Activated T-helper 1 cell treated with anti-CD3 and anti-CD28 coated beads, Interleukin-2, amount 50 U/mL, for 16 hours (primary cell): ENCODE results near the gene MUC20.
"Not testable (repeated sequence)": the region's sequence is repeated elsewhere in the genome, so short reads cannot be mapped to it uniquely, and the experiment has no call there.

Source experiments
- DNase-seq, 2 donors: peaks; one replicate each; pipeline ENCODE4 v3.0.0-alpha.2; 2020; ENCODE audit warnings: low read depth in 1 of 2, low spot score in 1 of 2

MUC20 gene

DNA sequence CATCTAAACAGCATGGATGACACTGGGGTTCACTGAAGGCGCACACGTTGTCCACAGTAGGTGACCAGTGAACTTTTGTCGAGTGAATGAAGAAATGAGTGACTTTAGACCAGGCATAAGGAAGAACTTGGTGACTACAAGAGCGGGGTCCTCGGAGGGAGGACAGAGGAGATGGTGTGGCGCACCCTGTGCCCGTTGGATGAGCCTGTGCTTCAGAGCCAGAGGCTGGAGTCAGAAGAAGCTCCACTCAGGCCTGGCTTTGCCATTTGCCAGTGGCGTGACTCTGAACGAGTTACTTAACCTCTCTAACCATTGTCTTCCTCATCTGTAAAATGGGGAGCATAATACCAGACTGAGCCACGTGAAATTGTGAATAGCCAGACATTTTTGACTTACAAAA is 48.8 kb downstream of the MUC20 start:
- DNase-seq = no peak

DNA sequence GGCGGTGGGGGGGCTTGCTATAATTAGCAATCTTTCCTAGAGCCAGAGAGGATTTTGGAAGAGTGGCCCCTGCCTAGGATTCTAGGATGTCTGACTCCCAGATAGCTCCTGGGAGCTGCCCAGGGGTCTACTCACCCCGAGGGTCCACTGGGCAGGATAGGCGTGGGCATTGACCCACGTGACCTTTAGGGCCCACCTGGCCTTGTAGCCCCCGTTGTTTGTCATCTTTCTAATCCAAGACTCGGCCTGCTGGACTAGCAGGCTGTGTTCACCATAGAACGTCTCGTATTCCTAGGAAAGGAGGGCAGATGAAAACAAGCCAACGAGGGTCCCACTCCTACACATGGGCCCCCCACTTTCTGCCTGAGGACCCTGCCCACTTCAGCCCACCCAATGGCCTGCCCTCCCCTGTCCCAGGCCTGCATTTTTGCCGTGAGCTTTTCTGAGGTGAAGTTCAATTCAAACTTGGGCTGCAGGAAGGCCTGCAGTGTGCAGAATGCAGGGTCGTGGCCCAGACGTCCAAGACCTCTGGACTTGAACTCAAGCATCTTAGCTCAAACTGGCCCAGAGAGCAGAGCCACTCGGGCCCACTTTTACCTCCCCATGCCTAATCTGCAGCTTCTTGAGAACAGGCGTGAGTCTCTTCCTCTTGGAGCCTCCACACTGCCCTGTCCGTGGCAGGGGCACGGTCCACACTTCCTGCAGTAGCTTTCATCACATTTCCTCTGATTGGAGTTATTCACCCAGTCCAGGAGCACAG is 49.5 kb downstream of the MUC20 start:
- no peak for DNase-seq

DNA sequence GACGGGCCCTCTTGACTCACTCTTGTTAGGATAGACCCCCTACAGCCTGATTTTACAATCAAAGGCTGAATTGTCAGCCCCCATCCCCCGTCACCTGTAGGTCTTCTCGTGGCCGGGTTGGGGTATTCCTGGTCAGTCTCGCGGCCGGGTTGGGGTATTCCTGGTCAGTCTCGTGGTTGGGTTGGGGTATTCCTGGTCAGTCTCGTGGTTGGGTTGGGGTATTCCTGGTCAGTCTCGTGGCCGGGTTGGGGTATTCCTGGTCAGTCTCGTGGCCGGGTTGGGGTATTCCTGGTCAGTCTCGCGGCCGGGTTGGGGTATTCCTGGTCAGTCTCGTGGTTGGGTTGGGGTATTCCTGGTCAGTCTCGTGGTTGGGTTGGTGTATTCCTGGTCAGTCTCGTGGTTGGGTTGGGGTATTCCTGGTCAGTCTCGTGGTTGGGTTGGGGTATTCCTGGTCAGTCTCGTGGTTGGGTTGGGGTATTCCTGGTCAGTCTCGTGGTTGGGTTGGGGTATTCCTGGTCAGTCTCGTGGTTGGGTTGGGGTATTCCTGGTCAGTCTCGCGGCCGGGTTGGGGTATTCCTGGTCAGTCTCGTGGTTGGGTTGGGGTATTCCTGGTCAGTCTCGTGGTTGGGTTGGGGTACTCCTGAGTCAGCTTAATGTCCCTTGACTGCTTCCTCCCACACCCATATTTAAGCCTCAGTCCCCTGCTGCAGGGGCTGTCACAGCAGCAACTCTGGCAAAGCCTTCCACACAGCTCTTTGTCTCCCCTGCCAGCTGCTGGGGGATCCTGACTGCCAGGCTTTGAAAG is 50.3 kb downstream of the MUC20 start:
- DNase-seq = not testable (repeated sequence)

DNA sequence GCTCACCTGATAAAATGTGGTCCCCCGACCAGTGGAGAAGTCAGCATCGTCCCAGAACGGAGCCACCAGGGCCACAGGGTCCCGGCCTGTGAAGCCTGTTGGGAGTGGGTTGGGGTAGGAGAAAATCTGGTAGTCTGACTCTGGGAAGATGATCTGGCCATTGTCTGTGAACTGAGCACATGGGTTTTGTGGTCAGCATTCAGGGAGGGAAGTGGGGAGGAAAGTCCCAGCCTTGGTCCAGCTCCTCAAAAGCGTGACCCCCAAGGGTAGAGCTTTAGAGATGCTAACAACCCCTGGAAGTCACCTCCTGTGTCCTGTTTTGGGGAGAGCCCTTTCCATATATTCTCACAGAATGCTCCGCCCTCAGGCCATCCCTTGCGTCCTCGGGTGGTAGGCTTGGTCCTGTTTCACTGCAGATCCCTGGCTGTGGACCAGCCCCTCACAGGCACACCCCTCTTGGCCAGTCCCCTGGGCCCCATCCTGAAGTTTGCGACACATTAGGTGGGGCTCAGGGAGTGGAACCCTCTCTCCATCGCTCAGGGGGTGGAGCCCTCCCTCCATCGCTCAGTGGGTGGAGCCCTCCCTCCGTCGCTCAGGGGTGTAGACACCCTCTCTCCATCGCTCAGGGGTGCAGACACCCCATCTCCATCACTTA is 51.0 kb downstream of the MUC20 start:
- DNase-seq = no peak

DNA sequence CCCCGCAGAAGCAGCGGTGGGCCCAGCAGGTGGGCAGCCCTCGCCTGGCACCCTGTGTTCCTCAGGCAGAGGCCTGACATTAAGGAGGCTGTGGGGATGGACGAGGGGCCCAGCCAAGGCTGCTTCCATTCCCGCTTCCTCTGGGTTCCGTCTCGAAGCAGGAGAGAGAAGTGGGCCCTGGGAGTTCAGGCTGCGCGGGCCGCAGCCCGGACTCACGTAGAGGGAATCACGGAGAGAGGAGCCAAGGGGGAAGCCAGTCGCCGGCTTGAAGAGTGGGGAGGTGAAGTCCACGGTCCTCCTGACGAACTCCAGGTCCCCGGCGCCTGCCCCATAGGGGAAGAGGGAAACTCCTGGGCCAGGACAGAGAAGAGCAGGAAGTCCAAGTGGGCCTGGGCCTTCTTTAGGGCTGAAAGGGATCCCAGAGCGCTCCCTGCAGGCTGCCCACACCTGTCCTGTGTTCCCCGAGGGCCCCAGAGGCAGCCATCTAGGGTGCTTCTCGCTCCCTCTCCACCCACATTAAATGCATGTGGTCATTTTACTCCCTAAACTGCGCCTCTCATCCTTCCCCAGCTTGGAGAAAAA is 53.3 kb downstream of the MUC20 start:
- DNase-seq = no peak

DNA sequence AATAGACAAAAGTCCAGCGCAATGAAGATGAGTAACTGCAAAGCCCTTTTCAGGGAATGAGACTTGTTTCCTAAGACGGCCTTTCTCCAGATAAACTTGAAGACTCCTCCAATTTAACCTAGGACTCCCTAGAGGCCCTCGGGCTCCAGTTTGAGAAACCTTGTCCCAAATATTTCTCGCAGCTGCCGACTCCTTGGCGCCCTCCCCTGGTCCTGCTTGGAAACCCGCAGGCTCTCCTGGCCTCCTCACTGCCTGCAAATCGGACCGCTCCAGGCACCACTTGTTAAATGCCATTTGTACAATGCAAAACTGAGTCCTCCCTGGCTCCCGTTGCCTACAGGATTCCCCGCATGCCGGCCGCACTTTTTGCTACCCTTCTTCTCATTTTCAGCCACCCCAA is 54.1 kb downstream of the MUC20 start:
- no peak for DNase-seq

DNA sequence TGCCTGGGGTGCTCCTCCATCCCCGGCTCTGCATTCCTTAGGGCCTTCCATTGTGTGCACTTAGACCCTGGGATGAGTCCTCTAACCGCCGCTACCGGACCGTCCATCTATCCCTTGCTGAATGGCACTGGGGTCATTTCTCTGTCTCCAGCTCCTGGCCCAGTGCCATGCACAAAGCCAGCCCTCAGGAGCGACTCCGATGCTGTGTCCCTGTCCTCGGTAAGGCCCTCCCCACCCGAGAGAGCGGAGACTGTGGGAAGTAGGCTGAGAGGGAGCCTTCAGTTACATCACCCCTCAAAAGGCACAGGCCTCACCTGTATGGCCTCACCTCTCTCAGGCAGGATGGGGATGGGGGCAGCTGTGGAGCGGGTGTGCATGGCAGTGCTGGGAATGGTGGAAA is 57.2 kb downstream of the MUC20 start:
- no peak for DNase-seq

DNA sequence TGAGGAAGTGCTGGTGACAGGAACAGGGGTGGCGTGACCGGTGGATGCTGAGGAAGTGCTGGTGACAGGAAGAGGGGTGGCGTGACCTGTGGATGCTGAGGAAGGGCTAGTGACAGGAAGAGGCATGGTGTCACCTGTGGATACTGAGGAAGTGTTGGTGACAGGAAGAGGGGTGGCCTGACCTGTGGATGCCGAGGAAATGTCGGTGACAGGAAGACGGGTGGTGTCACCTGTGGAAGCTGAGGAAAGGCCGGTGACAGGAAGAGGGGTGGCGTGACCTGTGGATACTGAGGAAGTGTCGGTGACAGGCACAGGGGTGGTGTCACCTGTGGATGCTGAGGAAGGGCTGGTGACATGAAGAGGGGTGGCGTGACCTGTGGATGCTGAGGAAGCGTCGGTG is 60.5 kb downstream of the MUC20 start:
- not testable (repeated sequence) for DNase-seq
